ENCODE data around the gene SPATS2.

The SPATS2 gene

DNA sequence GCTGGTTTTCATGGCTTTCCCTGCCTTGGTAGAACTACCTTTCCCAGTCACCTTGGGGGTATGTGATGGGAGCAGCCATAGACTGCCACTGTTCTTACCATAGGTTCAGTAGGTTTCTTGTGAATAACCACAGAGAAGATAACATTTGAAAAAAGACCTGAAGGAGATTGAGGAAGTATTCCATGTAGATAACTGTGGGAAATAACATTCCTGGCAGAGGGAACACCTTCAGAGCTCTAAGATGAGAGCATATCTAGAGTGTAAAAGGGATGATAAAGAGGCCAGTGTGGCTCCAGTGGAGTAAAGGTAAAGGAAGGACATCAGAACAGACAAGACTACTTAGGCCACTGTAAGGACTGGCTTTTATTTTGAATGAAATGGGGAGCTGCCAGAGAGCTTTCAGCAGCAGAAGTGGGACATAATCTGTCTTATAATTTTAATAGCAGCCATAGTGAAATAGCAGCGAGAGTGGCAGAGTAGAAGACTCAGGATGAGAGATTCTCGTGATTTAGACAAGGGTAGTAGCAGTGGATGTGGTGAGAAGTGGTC is 88.9 kb downstream of the SPATS2 start:
- H3K4me3 ChIP-seq (ENCODE audit: low read depth, low read length), result no peak overlapping the region
- no peak overlapping the region for H3K27ac ChIP-seq
- H3K27me3 ChIP-seq (replicated peaks), result no peaks in the 10 kb centered on the region
- in situ Hi-C loops (cut with HindIII; ENCODE audit: low pct_ligation_motif_present, low sequenced_read_pairs), result no loop called here
- H3K36me3 ChIP-seq (replicated peaks), result peaks cover 3% of the 10 kb centered on the region
- no peak for DNase-seq
- TF ChIP-seq, protein P1, sequence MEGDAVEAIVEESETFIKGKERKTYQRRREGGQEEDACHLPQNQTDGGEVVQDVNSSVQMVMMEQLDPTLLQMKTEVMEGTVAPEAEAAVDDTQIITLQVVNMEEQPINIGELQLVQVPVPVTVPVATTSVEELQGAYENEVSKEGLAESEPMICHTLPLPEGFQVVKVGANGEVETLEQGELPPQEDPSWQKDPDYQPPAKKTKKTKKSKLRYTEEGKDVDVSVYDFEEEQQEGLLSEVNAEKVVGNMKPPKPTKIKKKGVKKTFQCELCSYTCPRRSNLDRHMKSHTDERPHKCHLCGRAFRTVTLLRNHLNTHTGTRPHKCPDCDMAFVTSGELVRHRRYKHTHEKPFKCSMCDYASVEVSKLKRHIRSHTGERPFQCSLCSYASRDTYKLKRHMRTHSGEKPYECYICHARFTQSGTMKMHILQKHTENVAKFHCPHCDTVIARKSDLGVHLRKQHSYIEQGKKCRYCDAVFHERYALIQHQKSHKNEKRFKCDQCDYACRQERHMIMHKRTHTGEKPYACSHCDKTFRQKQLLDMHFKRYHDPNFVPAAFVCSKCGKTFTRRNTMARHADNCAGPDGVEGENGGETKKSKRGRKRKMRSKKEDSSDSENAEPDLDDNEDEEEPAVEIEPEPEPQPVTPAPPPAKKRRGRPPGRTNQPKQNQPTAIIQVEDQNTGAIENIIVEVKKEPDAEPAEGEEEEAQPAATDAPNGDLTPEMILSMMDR (IDR thresholded peaks at IDR 0.05; ENCODE audit: low read depth, low read length, missing control alignments), result no peak

DNA sequence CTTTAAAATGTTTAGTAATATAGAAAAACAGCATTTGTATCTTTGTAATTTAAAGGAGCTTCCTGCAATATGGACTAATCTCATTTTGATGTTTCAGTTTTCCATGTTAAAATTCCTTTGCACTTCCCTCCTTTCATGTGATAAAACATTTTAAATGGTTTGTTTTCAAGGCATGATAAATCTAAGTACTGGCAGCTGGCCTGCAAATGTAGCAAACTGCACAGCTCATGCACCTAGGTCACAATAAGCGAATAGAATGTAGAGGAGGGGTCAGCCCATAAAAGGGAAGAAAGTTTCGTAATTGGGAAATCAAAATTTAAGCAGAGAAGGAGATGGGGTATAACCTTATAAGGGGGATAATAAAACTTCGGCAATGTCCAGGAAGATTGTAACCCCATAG is 91.6 kb downstream of the SPATS2 start:
- Histone ChIP-seq H3K27ac (no peak overlapping the region), H3K27me3 (replicated peaks) (no peaks in the 10 kb centered on the region), H3K4me3 (ENCODE audit: low read depth, low read length) (no peak overlapping the region), H3K36me3 (replicated peaks) (peaks cover 11% of the 10 kb centered on the region)
- DNase-seq, result no peak
- in situ Hi-C loops (cut with HindIII; ENCODE audit: low pct_ligation_motif_present, low sequenced_read_pairs), result no loop called here
- TF ChIP-seq, protein P1 (IDR thresholded peaks at IDR 0.05; ENCODE audit: low read depth, low read length, missing control alignments), result no peak

DNA sequence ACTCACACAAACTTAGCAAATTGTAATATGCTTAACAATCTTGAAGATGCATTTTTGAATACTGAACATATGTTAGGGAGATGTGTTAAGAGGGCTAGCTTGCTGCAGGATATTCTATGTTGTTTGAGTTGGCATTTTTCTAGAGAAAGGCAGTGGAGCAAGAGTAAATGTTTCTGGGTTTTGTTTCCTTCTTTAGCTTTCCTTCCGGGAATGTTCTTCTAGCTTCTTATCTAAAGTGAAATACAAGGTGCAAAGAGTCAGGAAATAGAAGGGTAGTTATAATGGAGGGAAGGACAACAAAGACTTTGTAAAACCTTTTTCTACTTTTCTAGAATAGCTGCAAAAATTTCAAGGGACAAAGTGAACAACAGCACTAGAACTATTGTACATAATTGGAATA is 94.0 kb downstream of the SPATS2 start:
- peaks cover 11% of the 10 kb centered on the region for H3K36me3 ChIP-seq (replicated peaks)
- in situ Hi-C loops (cut with HindIII; ENCODE audit: low pct_ligation_motif_present, low sequenced_read_pairs), result no loop called here
- TF ChIP-seq, protein P1 (IDR thresholded peaks at IDR 0.05; ENCODE audit: low read depth, low read length, missing control alignments), result no peak
- H3K27me3 ChIP-seq (replicated peaks), result no peaks in the 10 kb centered on the region
- no peak overlapping the region for H3K27ac ChIP-seq
- H3K4me3 ChIP-seq (ENCODE audit: low read depth, low read length), result no peak overlapping the region
- no peak for DNase-seq

DNA sequence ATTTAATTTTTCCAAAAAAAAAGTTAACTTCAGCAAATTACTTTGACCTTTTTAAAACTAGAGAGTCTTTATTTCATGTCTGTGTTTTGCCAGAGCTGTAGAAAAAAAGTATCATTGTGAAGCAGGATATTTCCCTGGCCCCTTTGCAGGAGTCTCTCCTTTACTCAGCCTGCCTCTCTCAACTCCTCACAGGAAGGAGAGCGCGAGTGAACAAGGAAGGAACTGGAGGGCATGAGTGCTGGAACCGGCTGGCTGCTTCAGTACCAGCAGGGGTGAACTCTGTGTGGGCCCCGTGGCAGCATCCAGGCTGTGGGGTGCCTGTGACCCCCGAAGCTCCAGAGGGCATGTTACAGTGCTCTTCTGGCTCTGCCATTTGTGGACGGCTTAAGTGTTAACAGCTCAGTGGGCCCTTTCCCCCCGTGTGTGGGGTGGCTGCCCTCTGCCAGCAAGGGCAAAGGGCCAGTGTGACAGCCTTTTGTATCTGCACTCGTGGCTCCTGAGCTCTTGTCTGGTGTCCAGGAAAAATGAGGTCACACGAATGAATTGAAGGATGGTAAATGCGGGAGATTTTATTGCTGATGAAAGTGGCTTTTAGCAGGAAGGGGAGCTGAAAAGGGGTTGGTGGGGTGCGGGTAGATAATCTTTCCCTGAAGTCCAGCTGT is 95.0 kb downstream of the SPATS2 start:
- TF ChIP-seq, protein P1 (IDR thresholded peaks at IDR 0.05; ENCODE audit: low read depth, low read length, missing control alignments), result no peak
- Histone ChIP-seq H3K36me3 (replicated peaks) (peaks cover 11% of the 10 kb centered on the region), H3K27me3 (replicated peaks) (no peaks in the 10 kb centered on the region), H3K27ac (no peak overlapping the region), H3K4me3 (ENCODE audit: low read depth, low read length) (no peak overlapping the region)
- DNase-seq, result no peak
- in situ Hi-C loops (cut with HindIII; ENCODE audit: low pct_ligation_motif_present, low sequenced_read_pairs), result no loop called here

DNA sequence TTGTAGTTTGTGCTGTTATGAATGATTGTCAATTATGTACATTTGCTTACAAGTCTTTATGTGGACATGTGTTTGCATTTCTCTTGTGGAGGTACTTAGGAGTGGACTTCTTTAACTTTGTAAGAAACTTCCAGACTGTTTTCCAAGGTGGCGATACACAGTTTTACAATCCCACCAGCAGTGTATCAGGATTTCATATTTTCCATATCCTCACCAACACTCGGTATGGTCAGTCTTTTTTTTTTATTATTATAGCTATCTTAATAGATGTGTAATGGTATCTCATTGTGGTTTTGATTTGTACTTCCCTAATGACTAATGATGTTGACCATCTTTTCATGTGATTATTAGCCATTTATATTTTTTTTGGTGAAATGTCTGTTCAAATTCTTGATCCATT is 97.9 kb downstream of the SPATS2 start:
- no peak for DNase-seq
- Histone ChIP-seq H3K27me3 (replicated peaks) (no peaks in the 10 kb centered on the region), H3K36me3 (replicated peaks) (peaks cover 9% of the 10 kb centered on the region), H3K4me3 (ENCODE audit: low read depth, low read length) (no peak overlapping the region), H3K27ac (no peak overlapping the region)
- TF ChIP-seq, protein P1 (IDR thresholded peaks at IDR 0.05; ENCODE audit: low read depth, low read length, missing control alignments), result no peak
- in situ Hi-C loops (cut with HindIII; ENCODE audit: low pct_ligation_motif_present, low sequenced_read_pairs), result no loop called here

DNA sequence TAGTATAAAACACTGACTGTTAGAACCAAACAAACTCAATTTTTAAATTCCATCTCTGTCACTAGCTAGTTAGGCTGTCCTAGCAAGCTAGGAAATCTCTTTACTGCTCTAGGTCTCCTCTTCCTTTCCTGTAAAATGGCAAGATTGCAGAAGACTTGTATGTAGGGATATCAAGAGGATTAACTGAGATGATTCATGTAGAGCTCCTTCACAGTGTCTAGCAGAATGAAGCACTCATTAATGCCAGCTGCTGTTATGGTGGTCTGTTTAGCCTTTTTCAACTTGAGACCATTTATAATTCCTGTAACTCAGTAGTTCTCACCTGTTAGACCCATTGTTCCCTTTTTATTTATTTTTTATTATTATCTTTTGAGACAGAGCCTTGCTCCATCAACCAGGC is 103.7 kb downstream of the SPATS2 start:
- Histone ChIP-seq H3K4me3 (ENCODE audit: low read depth, low read length) (no peak overlapping the region), H3K27me3 (replicated peaks) (no peaks in the 10 kb centered on the region), H3K36me3 (replicated peaks) (peaks cover under 1% of the 10 kb centered on the region), H3K27ac (no peak overlapping the region)
- no peak for DNase-seq
- TF ChIP-seq, protein P1 (IDR thresholded peaks at IDR 0.05; ENCODE audit: low read depth, low read length, missing control alignments), result no peak
- in situ Hi-C loops (cut with HindIII; ENCODE audit: low pct_ligation_motif_present, low sequenced_read_pairs), result no loop called here

All from brain microvascular endothelial cell (primary cell).